Testis (tissue), 2 donors: ENCODE measurements around the gene PSRC1.

Experiments used
- CTCF ChIP-seq, 3 experiments: fragments of 450-650 bp in 2 of 3; fragments of 200-600 bp in 1 of 3; sonication (generic) in 1 of 3; IDR thresholded peaks; one replicate each; pipeline ENCODE4 v1.5.1; 2016 to 2019; ENCODE audit warnings: antibody characterized with exemption in 3 of 3, mild to moderate bottlenecking in 2 of 3, moderate library complexity in 1 of 3
- POLR2A ChIP-seq: fragments of 450-650 bp; IDR thresholded peaks from one replicate; pipeline ENCODE4 v1.6.1; 2017; ENCODE audit warnings: antibody characterized with exemption, mild to moderate bottlenecking, moderate library complexity

- TF ChIP-seq CTCF (IDR thresholded peaks at IDR 0.05) (no peak), POLR2A (no peak)
These were observed 10.7 kb downstream of the PSRC1 start for GRCh38 chr1:109272021-109272799.
